Upper lobe of left lung (tissue), 4 donors: ENCODE results near the gene BBS9.

ENCODE experiments used
- EP300 ChIP-seq, 4 donors: sonication (generic); formaldehyde crosslinking; IDR thresholded peaks; one replicate each; pipeline ENCODE4 v1.5.1; 2017; ENCODE audit warnings: antibody characterized with exemption in 4 of 4, control low read depth in 2 of 4
- POLR2A ChIP-seq, 4 donors: fragments of 450-650 bp; IDR thresholded peaks; one replicate each; pipeline ENCODE4 v1.5.1; 2016 to 2017; ENCODE audit warnings: antibody characterized with exemption in 4 of 4, mild to moderate bottlenecking in 2 of 4
- POLR2AphosphoS5 ChIP-seq, 2 donors: sonication (generic); formaldehyde crosslinking; IDR thresholded peaks; one replicate each; pipeline ENCODE4 v1.5.1; 2017; ENCODE audit warnings: antibody characterized with exemption in 2 of 2
- TF ChIP-seq, protein P1 (sequence below), 6 experiments: fragments of 450-650 bp in 4 of 6; fragments of 200-600 bp in 2 of 6; sonication (generic) in 2 of 6; IDR thresholded peaks; one replicate each; pipeline ENCODE4 v1.5.1; 2016 to 2019; ENCODE audit warnings: antibody characterized with exemption in 6 of 6

DNA sequence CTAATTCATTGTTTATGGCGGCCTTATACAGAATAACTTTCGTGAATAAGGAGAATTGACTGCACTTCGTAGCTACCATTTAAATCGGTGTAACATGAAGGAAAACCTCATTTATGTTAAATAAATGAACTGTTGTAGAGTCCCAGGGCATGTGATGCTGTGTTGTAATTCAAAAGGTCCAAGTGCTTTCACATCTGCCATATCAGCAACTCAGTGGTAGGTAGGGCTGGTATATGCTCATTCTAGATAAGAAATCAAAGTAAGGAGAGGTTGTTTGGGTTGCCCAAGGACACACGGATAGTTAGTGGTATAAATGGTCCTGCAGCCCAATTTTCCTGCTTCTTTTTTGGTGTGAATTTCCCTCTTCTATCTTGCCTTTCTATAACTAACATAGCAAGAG, 15.8 kb downstream of the BBS9 start:
- TF ChIP-seq, protein P1, sequence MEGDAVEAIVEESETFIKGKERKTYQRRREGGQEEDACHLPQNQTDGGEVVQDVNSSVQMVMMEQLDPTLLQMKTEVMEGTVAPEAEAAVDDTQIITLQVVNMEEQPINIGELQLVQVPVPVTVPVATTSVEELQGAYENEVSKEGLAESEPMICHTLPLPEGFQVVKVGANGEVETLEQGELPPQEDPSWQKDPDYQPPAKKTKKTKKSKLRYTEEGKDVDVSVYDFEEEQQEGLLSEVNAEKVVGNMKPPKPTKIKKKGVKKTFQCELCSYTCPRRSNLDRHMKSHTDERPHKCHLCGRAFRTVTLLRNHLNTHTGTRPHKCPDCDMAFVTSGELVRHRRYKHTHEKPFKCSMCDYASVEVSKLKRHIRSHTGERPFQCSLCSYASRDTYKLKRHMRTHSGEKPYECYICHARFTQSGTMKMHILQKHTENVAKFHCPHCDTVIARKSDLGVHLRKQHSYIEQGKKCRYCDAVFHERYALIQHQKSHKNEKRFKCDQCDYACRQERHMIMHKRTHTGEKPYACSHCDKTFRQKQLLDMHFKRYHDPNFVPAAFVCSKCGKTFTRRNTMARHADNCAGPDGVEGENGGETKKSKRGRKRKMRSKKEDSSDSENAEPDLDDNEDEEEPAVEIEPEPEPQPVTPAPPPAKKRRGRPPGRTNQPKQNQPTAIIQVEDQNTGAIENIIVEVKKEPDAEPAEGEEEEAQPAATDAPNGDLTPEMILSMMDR (IDR thresholded peaks at IDR 0.05): no peak
- no peak for TF ChIP-seq POLR2A (IDR thresholded peaks at IDR 0.05)
- no peak for TF ChIP-seq EP300 (IDR thresholded peaks at IDR 0.05)
- TF ChIP-seq POLR2AphosphoS5 (IDR thresholded peaks at IDR 0.05): no peak
